GM12878 (cell line): Measurements from ENCODE around the gene SGMS1.

Experiments used
- ATF3 ChIP-seq: IDR thresholded peaks from 2 replicates; pipeline ENCODE4 v1.6.1; 2011; ENCODE audit warnings: low read depth, mild to moderate bottlenecking, low read length, moderate library complexity, borderline replicate concordance; ENCODE audit errors: extremely low read depth
- CTCF ChIP-seq, 3 experiments: IDR thresholded peaks in 2 of 3; conservative IDR thresholded peaks in 1 of 3; 2 replicates each; pipeline ENCODE4 v1.5.1; 2011; ENCODE audit warnings: low read depth in 3 of 3, low read length in 3 of 3, mild to moderate bottlenecking in 3 of 3, control low read depth in 2 of 3, moderate library complexity in 2 of 3, inconsistent platforms in 1 of 3, mixed read lengths in 1 of 3; ENCODE audit not compliant: control insufficient read depth in 2 of 3, insufficient read depth in 1 of 3; ENCODE audit errors: extremely low read depth in 1 of 3
- EGR1 ChIP-seq, 2 experiments: IDR thresholded peaks; 1 replicate in 1 of 2; 2 replicates in 1 of 2; pipeline ENCODE4 v1.6.1; 2011 to 2012; ENCODE audit warnings: low read depth in 2 of 2, low read length in 2 of 2, borderline replicate concordance in 1 of 2, mild to moderate bottlenecking in 1 of 2, moderate library complexity in 1 of 2
- MEF2B ChIP-seq: fragments of 450-650 bp; IDR thresholded peaks from 2 replicates; pipeline ENCODE4 v1.6.1; 2018; ENCODE audit warnings: mild to moderate bottlenecking, moderate library complexity; ENCODE audit not compliant: partially characterized antibody, poor library complexity, severe bottlenecking
- POLR2AphosphoS5 ChIP-seq: IDR thresholded peaks from 2 replicates; pipeline ENCODE4 v1.6.1; 2011; ENCODE audit warnings: mild to moderate bottlenecking, low read length, inconsistent platforms
- RBBP5 ChIP-seq: fragments of 200-600 bp; sonication (generic); conservative IDR thresholded peaks from 2 replicates; pipeline ENCODE4 v1.6.1; 2016
- SIN3A ChIP-seq: IDR thresholded peaks from 2 replicates; pipeline ENCODE4 v1.6.1; 2012; ENCODE audit warnings: low read depth, low read length, improper control_type of control experiment
- SREBF2 ChIP-seq: IDR thresholded peaks from 2 replicates; pipeline ENCODE4 v1.6.1; 2012; ENCODE audit warnings: mild to moderate bottlenecking, low read length
- USF1 ChIP-seq: IDR thresholded peaks from 2 replicates; pipeline ENCODE4 v1.6.1; 2011; ENCODE audit warnings: borderline replicate concordance, low read depth, mild to moderate bottlenecking, moderate library complexity, mixed read lengths, low read length; ENCODE audit not compliant: insufficient read depth; ENCODE audit errors: extremely low read length

GRCh38 chr10:50470345-50470744 is 153.4 kb downstream of the SGMS1 start:
- TF ChIP-seq EGR1 (IDR thresholded peaks at IDR 0.05; ENCODE audit: borderline replicate concordance in 1 of 2, low read depth in 2 of 2, low read length in 2 of 2): no peak
- no peak for TF ChIP-seq SIN3A
- TF ChIP-seq ATF3: no peak
- TF ChIP-seq MEF2B: no peak
- TF ChIP-seq SREBF2: no peak
- no peak for TF ChIP-seq RBBP5
- TF ChIP-seq POLR2AphosphoS5: no peak
- no peak for TF ChIP-seq CTCF (IDR thresholded peaks at IDR 0.05 in 2 of 3, conservative IDR thresholded peaks at IDR 0.05 in 1 of 3; ENCODE audit: control insufficient read depth in 2 of 3, extremely low read depth in 1 of 3, insufficient read depth in 1 of 3, low read depth in 3 of 3, low read length in 3 of 3)
- TF ChIP-seq USF1: no peak
